GM21360 (cell line): ENCODE results near the gene FRA10AC1.
"Not testable (repeated sequence)": the region's sequence is repeated elsewhere in the genome, so short reads cannot be mapped to it uniquely, and the experiment has no call there.

Experiments used
- ATAC-seq: cut with Tn5 transposase; IDR thresholded peaks from one replicate; pipeline ENCODE4 v1.9.1; 2021; ENCODE audit warnings: mild to moderate bottlenecking, moderate library complexity; ENCODE audit not compliant: unreplicated experiment

Gene FRA10AC1

GRCh38 chr10:93703841-93704240 is 1.4 kb upstream of the FRA10AC1 start:
- ATAC-seq = no peak

GRCh38 chr10:93703066-93703465 is 674 bp upstream of the FRA10AC1 start:
- ATAC-seq = no peak

GRCh38 chr10:93701866-93702209 is 554 bp downstream of the FRA10AC1 start:
- no peak for ATAC-seq

GRCh38 chr10:93697207-93697606 is 5.2 kb downstream of the FRA10AC1 start:
- ATAC-seq = no peak

GRCh38 chr10:93696582-93696981 is 5.8 kb downstream of the FRA10AC1 start:
- not testable (repeated sequence) for ATAC-seq

GRCh38 chr10:93695740-93696139 is 6.7 kb downstream of the FRA10AC1 start:
- ATAC-seq = no peak

GRCh38 chr10:93687737-93688136 is 14.7 kb downstream of the FRA10AC1 start:
- no peak for ATAC-seq

GRCh38 chr10:93680412-93681047 is 21.9 kb downstream of the FRA10AC1 start:
- no peak for ATAC-seq

GRCh38 chr10:93678805-93679587 is 23.4 kb downstream of the FRA10AC1 start:
- ATAC-seq = no peak

- no peak for ATAC-seq
Measured at GRCh38 chr10:93678386-93678785, 24.0 kb downstream of the FRA10AC1 start.

- ATAC-seq = no peak
Measured at GRCh38 chr10:93673791-93674190, 28.6 kb downstream of the FRA10AC1 start.

GRCh38 chr10:93672890-93673289 is 29.5 kb downstream of the FRA10AC1 start:
- no peak for ATAC-seq

- no peak for ATAC-seq
Measured at GRCh38 chr10:93672022-93672678, 30.2 kb downstream of the FRA10AC1 start.

GRCh38 chr10:93671042-93671441 is 31.4 kb downstream of the FRA10AC1 start:
- no peak for ATAC-seq

GRCh38 chr10:93670372-93670771 is 32.0 kb downstream of the FRA10AC1 start:
- no peak for ATAC-seq

GRCh38 chr10:93667795-93668194 is 34.6 kb downstream of the FRA10AC1 start:
- no peak for ATAC-seq

GRCh38 chr10:93666030-93666429 is 36.4 kb downstream of the FRA10AC1 start:
- ATAC-seq = no peak

- ATAC-seq = no peak
Measured at GRCh38 chr10:93657757-93658156, 44.6 kb downstream of the FRA10AC1 start.

- no peak for ATAC-seq
Measured at GRCh38 chr10:93656155-93656554, 46.2 kb downstream of the FRA10AC1 start.

GRCh38 chr10:93654201-93654600 is 48.2 kb downstream of the FRA10AC1 start:
- ATAC-seq = no peak

- no peak for ATAC-seq
Measured at GRCh38 chr10:93652857-93653256, 49.5 kb downstream of the FRA10AC1 start.

- no peak for ATAC-seq
Measured at GRCh38 chr10:93639791-93640190, 62.6 kb downstream of the FRA10AC1 start.
